Right cardiac atrium (tissue), 5 donors: Measurements from ENCODE around the gene DAD1. TPM values are rescaled to one million over a fixed set of nuclear protein-coding genes. Genes with fewer than 3 reads are reported as not detected.
"Not testable (repeated sequence)": the region's sequence is repeated elsewhere in the genome, so short reads cannot be mapped to it uniquely, and the experiment has no call there.

Source experiments
- ATAC-seq, 2 donors: fragments of 200-7000 bp; cut with Tn5 transposase; one replicate each; pipeline versions ENCODE4 v1.8.0 to v1.9.1; 2020; ENCODE audit warnings: moderate library complexity in 2 of 2, mild to moderate bottlenecking in 1 of 2
- DNase-seq, 3 donors: peaks; one replicate each; pipeline ENCODE4 v3.0.0-alpha.2; 2020
- H3K27ac ChIP-seq: one replicate; pipeline ENCODE4 v1.5.1; 2013; ENCODE audit warnings: mild to moderate bottlenecking, low read length, control low read depth, moderate library complexity
- H3K27me3 ChIP-seq: one replicate; pipeline ENCODE4 v1.6.1; 2013; ENCODE audit not compliant: control insufficient read depth, insufficient read depth
- H3K4me1 ChIP-seq: one replicate; pipeline ENCODE4 v1.6.1; 2013; ENCODE audit warnings: low read length; ENCODE audit not compliant: control insufficient read depth, insufficient read depth
- H3K4me3 ChIP-seq: one replicate; pipeline ENCODE4 v1.5.1; 2013; ENCODE audit warnings: low read length, control low read depth
- H3K9me3 ChIP-seq: one replicate; pipeline ENCODE4 v1.6.1; 2013; ENCODE audit warnings: low read length; ENCODE audit not compliant: control insufficient read depth
- WGBS: extraction: QIAGEN DNeasy Blood & Tissue Kit; methylation state at CpG from one replicate; pipeline ENCODE4 v1.1.7; 2013; 5-methylcytosine and 5-hydroxymethylcytosine counted together
- intact Hi-C, 4 donors: fragments of 100-400 bp; cut with DNase I; formaldehyde crosslinking; loops; one replicate each; pipeline versions ENCODE4 v1.11.0 to v1.14.0; 2022 to 2023
- polyA plus RNA-seq: library from polyadenylated mRNA; stranded (reverse); fragments of 200-250 nt; gene quantifications from one replicate; pipeline ENCODE4 v1.2.3, GENCODE V29; 2013
- total RNA-seq, 4 donors: library from RNA; stranded (reverse); fragmentation: NEBNext Ultra II Directional; extraction: Animal tissue kit (Norgen Biotek cat#: 25700); gene quantifications; one replicate each; pipeline ENCODE4 v1.2.1, GENCODE V29; 2021
- donor health status: healthy with polysubstance abuse.
- donor health status: DM: no; HTN: yes; CAD: no.
- donor health status: DM: no; HTN: no; CAD: no.
- donor health status: DM: no; HTN: yes; CAD: no; lungs with severe emphysema.
- donor health status: DM: yes; HTN: yes; CAD: no.

DAD1 gene
- total and polyA plus RNA-seq, 5 donors = 122 to 220 (median 162) TPM

DNA sequence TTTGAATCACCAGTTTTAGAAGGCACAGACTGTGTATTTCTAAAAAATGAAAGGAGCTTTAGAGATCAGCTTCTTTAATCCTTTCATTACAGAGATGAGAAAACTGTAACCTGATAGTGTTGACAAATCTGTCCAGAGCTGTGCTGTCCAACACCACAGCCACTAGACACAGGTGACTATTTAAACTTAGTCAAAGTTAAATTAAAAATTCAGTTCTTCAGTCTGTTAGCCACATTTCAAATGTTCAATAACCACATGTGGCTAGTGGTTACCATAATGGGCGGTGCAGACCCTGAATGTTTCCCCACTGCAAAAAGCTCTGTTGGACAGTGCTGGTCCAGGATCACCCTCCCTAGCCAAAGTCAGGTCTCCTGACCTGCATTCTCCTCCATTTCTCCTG, 21.6 kb downstream of the DAD1 start:
- 96% methylated on average over 1 of the region's 1 CpG for WGBS
- Histone ChIP-seq H3K4me3 (no peak overlapping the region), H3K27me3 (no peaks in the 10 kb centered on the region), H3K9me3 (no peaks in the 10 kb centered on the region), H3K27ac (no peak overlapping the region), H3K4me1 (peaks cover 2% of the 10 kb centered on the region)
- intact Hi-C loops = loop anchor here in 2 of 4 donors (5.0 to 10.0 kb wide), 3 partner anchors 87 to 287 kb away; no protein-coding TSS in a partner anchor
- DNase-seq (no peak), ATAC-seq (no peak)

DNA sequence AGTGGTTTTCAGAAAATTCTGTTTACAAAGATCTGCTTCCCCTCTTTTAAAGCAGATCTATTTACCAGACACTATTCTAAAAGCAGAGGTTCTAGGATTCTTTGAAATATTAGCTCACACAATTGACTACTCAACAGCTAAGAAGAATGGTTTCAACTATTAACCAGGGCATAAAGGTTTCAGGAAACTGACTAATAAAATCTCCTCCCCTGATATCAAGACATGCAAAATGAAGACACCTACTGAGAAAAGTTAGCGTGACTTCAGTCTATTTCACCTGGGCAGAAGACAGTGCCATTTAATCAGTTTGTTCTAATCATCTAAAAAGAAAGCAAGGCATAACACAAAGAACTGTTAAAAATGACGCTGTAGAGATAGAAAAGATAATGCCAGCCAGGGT, 22.2 kb downstream of the DAD1 start:
- Histone ChIP-seq H3K4me3 (no peak overlapping the region), H3K27me3 (no peaks in the 10 kb centered on the region), H3K9me3 (no peaks in the 10 kb centered on the region), H3K27ac (no peak overlapping the region), H3K4me1 (peaks cover 2% of the 10 kb centered on the region)
- ATAC-seq = no peak
- intact Hi-C loops = loop anchor here in 2 of 4 donors (5.0 to 10.0 kb wide), 3 partner anchors 88 to 288 kb away; no protein-coding TSS in a partner anchor
- no peak for DNase-seq
- 83% methylated on average over 2 of the region's 2 CpGs for WGBS

DNA sequence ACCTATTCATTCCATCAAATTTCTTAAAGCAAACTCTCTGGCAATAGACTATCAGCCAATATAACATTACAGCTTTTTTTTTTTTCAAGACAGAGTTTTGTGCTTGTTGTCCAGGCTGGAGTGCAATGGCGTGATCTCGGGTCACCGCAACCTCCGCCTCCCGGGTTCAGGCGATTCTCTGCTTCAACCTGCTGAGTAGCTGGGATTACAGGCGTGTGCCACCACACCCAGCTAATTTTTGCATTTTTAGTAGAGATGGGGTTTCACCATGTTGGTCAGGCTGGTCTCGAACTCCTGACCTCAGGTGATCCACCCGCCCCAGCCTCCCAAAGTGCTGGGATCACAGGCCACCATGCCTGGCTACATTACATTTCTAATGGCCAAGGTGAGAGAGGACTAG, 22.8 kb downstream of the DAD1 start:
- H3K9me3 ChIP-seq, H3K27ac ChIP-seq, DNase-seq, H3K27me3 ChIP-seq, H3K4me1 ChIP-seq, H3K4me3 ChIP-seq, ATAC-seq: not testable (repeated sequence)
- 97% methylated on average over 9 of the region's 9 CpGs for WGBS
- intact Hi-C loops = loop anchor here in 2 of 4 donors (5.0 to 10.0 kb wide), 3 partner anchors 89 to 289 kb away; no protein-coding TSS in a partner anchor

DNA sequence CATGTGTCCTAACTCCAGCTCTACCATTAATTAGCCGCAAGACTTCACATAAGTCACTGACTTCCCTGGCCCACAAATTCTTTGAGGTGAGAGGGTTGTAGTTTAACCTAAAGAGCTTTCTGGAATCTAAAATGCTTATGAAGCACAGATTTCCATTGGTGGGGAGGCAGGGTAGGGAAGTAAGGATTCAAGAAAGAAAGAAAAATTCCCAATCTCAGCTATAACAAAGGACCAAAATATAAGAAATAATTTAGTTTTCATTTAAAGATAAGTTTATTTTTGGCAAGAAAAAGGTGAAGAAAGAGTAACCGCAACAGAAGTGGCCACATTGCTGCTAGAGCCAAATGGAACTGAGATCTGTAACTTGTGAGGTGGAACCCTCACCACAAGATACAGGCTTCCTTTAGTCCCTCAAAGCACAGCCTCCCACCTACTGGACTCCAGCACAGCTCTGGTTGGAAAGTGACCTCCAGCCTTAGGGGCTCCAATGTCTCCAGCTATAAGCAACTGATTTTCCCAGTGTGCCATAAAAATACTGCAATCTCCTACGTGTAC, 23.6 kb downstream of the DAD1 start:
- intact Hi-C loops = loop anchor here in 2 of 4 donors (5.0 to 10.0 kb wide), 3 partner anchors 89 to 289 kb away; no protein-coding TSS in a partner anchor
- H3K27ac ChIP-seq = no peak overlapping the region
- DNase-seq = no peak
- peaks cover 2% of the 10 kb centered on the region for H3K4me1 ChIP-seq
- ATAC-seq = no peak
- H3K9me3 ChIP-seq = no peaks in the 10 kb centered on the region
- WGBS = 86% methylated on average over 3 of the region's 3 CpGs
- no peak overlapping the region for H3K4me3 ChIP-seq
- H3K27me3 ChIP-seq = no peaks in the 10 kb centered on the region

DNA sequence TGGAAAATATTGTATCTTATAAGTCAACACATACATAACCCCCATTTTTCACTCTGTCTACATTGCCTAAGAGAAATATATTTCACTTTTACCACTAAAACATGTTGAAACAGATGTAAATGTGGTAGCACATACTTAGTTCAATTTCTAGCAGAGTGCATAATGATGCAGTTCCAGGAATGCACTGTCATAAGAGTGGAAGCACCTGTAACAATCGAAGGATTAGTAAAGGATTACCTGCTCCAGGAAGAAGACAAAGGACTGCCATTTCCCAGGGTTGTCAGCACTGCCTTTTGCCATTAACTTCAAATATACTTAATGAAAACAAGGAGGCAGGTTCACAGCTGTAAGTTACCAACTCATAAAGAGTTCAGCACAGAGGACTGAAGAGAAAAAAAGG, 24.6 kb downstream of the DAD1 start:
- ATAC-seq = no peak
- Histone ChIP-seq H3K27me3 (no peaks in the 10 kb centered on the region), H3K4me3 (no peak overlapping the region), H3K27ac (no peak overlapping the region), H3K4me1 (peaks cover 2% of the 10 kb centered on the region), H3K9me3 (no peaks in the 10 kb centered on the region)
- intact Hi-C loops = loop anchor here in 2 of 4 donors (10.0 kb wide), 2 partner anchors 90 to 290 kb away; no protein-coding TSS in a partner anchor
- WGBS = 92% methylated on average over 1 of the region's 1 CpG
- DNase-seq = no peak

DNA sequence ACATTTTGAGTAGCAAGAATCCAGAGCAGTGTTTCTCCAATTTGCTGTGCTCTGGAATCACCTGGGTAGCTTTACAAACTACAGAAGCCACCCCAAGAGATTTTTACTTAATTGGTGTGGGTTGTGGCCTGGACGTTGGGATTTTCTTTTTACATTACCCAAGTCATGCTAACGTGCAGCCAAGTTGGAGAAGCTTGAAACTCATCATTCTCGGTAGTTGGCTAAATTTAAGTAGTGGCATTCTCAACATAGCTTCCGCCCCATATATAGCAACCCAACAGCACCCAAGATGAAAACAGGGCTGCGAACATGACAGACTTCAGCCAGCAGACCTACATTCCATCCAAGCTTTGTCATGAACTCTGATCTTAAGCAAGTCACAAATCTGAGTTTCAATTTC, 25.0 kb downstream of the DAD1 start:
- 62% methylated on average over 5 of the region's 5 CpGs for WGBS
- peak in 1 of 2 donors; percentile 36 for ATAC-seq

DNA sequence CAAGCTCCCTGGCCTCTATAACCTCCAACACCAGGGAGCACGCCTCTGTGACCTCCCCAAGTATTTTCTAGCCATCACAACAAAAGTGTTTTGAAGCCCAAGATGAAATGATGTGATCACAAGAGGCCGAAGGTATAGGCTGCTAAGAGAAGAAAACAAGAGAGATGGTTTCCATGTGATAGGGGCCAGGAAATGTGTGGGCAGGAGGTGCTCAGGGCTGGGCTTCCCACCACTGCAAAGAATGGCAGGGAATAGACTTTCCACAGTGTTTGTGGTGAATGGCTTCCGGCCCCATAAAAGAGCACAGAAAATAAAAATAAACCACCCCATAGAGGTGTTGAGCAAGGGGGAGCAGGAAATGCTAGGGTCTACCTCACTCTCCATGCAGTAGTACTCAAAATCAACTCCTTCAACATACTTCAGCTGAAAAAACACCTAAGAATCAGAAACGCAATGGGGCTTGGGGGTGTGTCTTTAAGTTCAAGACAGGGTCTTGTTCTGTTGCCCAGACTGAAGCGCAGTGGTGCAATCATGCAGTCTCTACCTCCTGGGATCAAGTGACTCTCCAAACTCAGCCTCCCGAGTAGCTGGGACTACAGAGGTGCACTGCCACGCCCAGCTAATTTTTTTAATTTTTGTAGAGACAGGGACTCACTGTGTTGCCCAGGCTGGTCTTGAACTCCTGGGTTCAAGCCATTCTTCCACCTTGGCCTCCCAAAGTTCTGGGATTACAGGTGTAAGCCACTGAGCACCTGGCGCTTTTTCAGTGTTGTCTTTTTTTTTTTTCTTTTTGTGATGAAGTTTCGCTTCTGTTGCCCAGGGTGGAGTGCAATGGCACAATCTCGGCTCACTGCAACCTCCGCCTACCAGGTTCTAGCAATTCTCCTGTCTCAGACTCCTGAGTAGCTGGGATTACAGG, 27.1 kb downstream of the DAD1 start:
- Histone ChIP-seq H3K27ac (no peak overlapping the region), H3K9me3 (no peaks in the 10 kb centered on the region), H3K27me3 (no peaks in the 10 kb centered on the region), H3K4me1 (peaks cover 2% of the 10 kb centered on the region), H3K4me3 (no peak overlapping the region)
- WGBS = 72% methylated on average over 11 of the region's 11 CpGs
- intact Hi-C loops = loop anchor here in 2 of 4 donors (10.0 kb wide), 2 partner anchors 93 to 293 kb away; no protein-coding TSS in a partner anchor
- peak in 1 of 2 donors; percentile 20 for ATAC-seq
- no peak for DNase-seq

More for the DNA sequence above, 25.0 kb downstream of the DAD1 start:
- Histone ChIP-seq H3K27ac (no peak overlapping the region), H3K27me3 (no peaks in the 10 kb centered on the region), H3K4me1 (peaks cover 2% of the 10 kb centered on the region), H3K4me3 (no peak overlapping the region), H3K9me3 (no peaks in the 10 kb centered on the region)
- intact Hi-C loops = loop anchor here in 2 of 4 donors (10.0 kb wide), 2 partner anchors 91 to 291 kb away; no protein-coding TSS in a partner anchor
- DNase-seq = no peak

DNA sequence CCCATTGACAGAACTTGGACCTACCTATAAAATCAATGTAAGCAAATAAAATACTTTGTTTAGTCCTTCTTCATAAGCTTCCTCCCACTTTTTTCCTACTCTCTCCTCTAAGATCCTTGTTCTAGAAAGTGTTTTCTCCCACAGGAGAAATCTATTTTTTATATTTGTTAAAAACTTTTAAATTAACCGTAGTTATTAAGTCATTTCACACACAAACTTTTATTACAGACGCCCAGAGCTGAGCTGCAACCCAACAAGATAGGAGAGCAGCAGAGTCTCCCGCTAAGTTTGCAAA, 27.7 kb downstream of the DAD1 start:
- H3K4me1 ChIP-seq = peaks cover 2% of the 10 kb centered on the region
- no peak overlapping the region for H3K27ac ChIP-seq
- no peak for DNase-seq
- intact Hi-C loops = loop anchor here in 2 of 4 donors (10.0 kb wide), 2 partner anchors 93 to 293 kb away; no protein-coding TSS in a partner anchor
- H3K27me3 ChIP-seq = no peaks in the 10 kb centered on the region
- no peak overlapping the region for H3K4me3 ChIP-seq
- no peaks in the 10 kb centered on the region for H3K9me3 ChIP-seq
- no peak for ATAC-seq
- WGBS = 67% methylated on average over 3 of the region's 3 CpGs

DNA sequence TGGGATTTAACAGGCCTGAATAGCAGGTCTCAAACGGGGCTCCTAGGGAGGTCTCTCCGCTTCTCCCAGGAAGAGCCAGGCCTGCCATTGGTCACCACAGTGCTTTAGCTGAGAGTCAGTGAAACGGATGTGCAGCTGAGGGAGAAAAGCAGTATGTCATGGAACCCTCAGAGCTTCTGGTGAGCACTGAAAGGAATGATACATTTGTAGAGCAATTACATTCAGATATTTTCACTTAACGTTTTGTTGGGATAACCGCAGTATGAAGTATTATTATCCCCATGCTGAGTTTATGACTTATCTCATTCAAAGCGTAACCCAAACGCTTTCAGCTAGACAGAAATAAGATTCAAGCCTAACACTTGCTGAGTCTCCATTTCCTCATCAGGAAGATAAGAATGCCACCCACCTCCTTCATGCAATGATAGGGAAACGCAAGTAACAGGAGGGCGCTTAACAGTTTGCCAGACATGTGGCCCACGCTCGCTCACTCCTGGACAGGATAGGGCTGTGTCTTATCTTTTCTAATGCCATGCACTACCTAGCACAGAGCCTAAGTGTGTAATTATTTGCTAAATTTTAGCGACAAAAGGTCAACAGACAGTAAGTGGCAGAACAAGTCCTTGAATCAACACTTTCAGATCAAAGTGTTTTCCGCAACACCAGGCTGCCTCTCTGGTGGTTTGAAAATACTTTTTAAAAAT, 28.2 kb downstream of the DAD1 start:
- WGBS = 57% methylated on average over 13 of the region's 13 CpGs
- peaks cover 2% of the 10 kb centered on the region for H3K4me1 ChIP-seq

DNA sequence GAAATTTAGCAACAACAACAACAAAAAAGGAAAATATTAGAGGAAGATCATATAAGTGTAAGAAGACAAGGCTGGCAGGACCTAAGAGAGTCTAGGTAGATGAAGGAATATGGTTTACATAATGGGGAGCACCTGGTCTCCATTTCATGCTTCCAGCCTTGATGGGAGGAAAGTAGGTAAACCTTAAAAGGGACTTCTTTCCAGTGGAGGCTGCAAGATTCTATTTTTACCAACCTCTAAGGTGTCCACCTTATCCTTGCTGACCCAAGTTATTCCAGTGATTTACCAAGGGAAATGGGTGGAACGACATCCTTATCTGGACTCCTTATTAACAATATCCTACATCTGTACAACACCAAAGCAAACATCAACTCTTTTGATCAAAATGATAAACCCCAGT, 30.0 kb downstream of the DAD1 start:
- H3K27me3 ChIP-seq = no peaks in the 10 kb centered on the region
- DNase-seq (no peak), ATAC-seq (no peak)
- H3K4me1 ChIP-seq = peaks cover 2% of the 10 kb centered on the region
- 69% methylated on average over 1 of the region's 1 CpG for WGBS
- intact Hi-C loops = loop anchor here in 2 of 4 donors (5.0 to 10.0 kb wide), 3 partner anchors 164 to 293 kb away; partner anchors contain the start of gene MRPL52 (in 1 of the 2)
- H3K4me3 ChIP-seq = no peak overlapping the region
- no peak overlapping the region for H3K27ac ChIP-seq
- H3K9me3 ChIP-seq = no peaks in the 10 kb centered on the region

More for the DNA sequence above, 28.2 kb downstream of the DAD1 start:
- Histone ChIP-seq H3K27ac (no peak overlapping the region), H3K27me3 (no peaks in the 10 kb centered on the region), H3K9me3 (no peaks in the 10 kb centered on the region), H3K4me3 (no peak overlapping the region)
- ATAC-seq (no peak), DNase-seq (no peak)
- intact Hi-C loops = loop anchor here in 2 of 4 donors (10.0 kb wide), 2 partner anchors 94 to 294 kb away; no protein-coding TSS in a partner anchor
